HG03439 (cell line): ENCODE results near the gene INPP4B.
"Not testable (repeated sequence)": the region's sequence is repeated elsewhere in the genome, so short reads cannot be mapped to it uniquely, and the experiment has no call there.

Source experiments
- ATAC-seq: cut with Tn5 transposase; IDR thresholded peaks from one replicate; pipeline ENCODE4 v1.9.1; 2021; ENCODE audit warnings: mild to moderate bottlenecking, moderate library complexity; ENCODE audit not compliant: unreplicated experiment

INPP4B gene

DNA sequence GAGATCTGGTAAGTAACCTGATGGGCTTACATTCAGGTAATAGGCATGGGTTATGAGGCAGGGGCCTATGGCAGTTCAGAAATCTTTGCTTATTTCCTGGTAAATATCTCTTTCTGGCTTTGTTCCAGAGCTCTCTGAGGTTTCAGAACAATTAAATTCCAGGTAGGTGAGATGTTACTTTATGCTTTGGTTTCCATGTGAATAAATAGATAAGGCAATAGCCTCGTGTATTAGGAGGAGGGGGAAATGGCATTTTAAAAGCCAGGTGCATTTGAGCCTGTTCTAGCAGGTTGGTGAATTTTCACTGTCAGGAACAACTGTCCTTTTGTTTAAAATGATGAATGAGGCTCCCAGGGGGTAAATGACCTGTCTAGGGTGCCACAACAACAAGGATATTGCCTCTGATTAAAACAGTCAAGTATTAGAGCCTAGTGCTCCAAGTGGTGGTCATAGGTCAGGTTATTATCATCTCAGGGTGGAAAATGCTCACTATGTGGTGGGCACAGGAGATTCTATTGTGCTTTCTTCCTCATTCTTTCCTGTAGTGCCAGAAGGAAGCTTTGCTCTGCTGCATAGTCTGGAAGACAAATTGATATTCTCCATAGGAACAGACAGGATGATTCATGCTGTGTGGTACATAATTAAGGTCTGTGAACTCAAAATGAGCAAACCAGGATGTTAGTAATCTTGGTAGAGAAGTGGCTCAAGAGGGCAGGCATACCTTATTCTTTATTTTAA lies 296.2 kb downstream of the INPP4B start:
- no peak for ATAC-seq

DNA sequence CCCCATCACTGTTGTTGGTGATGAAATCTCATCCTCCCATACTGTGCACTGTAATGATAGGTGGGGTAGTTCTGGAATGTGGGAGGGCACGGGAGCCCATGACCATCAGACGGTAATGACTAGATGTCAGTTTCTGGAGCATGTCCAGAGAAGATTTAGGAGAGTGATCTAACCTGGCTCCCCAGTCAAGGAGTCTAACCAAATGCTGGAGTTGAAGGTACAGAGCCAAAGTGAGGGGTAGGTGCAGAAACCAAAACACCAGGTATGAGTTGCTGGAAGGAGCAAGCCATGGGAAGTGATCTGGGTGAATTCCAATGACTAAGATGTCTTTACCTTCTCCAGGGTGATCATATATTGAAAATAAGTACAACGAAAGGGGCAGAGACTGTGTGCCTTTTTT lies 296.9 kb downstream of the INPP4B start:
- ATAC-seq: no peak

DNA sequence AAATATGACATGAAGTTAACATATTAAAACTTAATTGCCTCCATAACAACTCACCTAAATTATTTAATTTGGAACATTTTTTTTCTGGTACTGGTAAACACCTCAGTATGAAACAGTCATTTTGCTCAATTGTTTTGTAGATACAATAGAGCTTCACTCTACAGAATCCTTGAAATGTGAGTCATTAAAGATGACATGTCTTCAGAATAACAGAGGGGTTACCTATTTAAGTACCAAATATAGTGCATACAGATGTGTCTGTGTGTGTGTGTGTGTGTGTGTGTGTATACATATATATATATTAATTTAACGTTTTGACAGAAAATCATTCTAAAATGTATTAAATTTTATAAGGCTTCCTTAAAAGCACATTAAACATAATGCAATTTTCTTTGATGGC lies 297.6 kb downstream of the INPP4B start:
- ATAC-seq: no peak

DNA sequence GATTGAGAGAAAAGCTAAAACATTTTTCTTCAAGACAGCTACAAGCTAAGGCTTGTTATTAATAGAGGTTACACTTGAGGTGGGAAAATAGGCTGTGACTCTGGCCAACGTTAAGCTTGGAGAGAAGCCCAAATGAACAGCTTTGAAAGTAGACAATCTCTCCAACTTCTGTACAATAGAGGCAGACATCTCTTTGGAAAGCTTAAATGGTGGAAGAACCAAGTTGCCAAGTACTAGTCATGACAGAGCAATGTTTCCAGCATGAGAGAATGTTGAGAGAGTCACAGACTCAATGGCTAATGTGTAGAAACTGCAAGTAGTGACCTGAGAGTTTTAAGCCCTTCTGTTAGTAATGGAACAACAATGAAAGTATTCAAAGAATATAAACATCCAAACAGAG lies 298.1 kb downstream of the INPP4B start:
- ATAC-seq: no peak

DNA sequence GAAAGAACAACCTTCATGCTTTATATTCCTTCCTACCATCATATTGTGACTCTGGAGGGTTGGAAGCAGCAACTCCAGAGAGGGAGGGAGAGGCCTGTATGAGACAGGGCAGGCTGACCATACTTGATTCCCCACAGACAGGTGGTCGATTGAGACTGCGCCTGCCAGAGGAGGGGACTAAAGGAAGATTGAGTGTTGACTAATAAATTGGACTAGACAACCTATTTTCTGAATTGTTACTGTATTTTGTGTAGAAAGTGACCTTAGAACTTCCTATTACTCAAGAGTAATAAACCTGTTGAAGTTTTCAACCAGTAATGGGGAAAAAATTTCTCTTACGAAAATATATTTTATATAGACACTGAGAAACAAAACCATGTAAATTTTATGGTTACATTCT lies 301.5 kb downstream of the INPP4B start:
- ATAC-seq: no peak

DNA sequence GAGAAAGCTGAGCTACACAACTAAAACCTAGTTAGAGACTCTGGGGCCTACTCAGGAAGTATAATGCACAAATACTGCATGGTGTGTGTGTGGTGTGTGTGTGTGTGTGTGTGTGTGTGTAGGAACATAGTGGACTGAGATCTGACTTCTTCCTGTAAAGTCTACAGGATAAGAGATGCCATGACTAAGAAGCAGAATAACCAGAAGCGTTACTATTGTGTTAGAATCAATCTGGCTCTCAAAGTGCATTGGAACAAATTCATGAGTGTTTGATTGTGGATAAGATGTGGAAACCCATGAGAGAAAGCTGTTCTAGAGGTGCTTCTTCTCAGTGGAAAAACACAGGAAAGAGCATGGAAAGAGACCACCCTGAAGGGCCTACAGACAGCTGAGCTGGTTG lies 302.1 kb downstream of the INPP4B start:
- ATAC-seq: no peak

DNA sequence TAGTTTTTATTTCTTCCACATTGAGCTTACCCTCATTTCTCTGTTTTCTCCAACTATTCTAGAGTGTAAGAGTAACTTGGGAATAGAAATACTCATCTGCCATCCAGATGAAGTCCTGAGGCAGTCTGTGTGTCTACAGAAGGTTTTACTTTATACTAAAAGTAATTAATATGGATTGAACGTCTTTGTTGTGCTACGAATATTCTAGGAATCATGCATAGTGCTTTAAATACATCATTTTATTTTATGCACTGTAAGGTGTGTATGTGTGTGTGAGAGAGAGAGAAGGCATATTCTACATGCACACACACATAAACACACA lies 305.7 kb downstream of the INPP4B start:
- no peak for ATAC-seq

DNA sequence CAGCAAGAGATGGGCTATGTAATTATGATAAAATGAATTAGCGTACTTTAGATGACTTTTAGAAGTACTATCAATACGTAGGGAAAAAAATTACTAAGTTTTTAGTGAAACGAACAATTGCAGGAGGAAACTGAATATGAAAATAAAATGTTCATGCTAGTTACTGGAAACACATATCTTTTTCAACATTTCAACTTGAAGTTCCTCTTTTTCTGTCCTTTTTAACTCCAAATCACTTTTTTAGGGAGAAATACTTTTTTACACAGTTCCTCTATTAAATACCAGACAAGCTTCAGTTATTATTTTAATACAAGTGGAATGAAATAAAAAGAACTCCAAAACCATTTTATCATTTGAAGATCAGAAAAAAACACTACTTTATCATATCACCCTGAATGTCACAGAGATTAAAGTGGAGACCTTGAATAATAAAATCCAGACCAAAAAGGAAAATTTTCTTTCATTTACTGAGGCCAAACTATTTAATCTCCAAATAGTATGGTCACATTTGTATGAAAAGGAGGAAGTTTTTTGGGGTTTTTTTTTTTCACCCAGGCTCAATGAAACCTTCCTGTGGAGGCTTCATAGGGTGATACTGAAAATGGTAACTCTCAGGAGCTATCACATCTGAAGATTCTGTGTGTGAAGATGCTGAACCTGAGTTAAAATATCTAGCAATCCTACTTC lies 306.2 kb downstream of the INPP4B start:
- no peak for ATAC-seq

DNA sequence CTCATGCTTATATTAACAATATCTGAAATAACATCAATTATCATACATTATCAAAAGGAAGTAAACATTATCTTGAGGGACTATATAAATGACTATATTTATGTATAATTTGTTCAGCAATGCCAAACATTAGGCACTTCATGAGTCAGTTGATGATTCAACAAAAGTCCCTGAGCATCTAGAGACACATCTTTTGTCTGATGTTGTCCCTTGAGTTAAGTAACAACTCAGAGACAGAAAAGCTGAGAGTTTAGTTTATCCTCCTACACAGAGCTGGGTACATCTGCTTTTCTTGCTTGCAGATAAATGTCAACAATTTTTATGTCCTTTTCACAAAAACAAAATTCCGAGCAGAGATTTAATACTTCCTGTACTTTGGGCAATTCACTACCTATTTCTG lies 311.1 kb downstream of the INPP4B start:
- ATAC-seq: no peak

DNA sequence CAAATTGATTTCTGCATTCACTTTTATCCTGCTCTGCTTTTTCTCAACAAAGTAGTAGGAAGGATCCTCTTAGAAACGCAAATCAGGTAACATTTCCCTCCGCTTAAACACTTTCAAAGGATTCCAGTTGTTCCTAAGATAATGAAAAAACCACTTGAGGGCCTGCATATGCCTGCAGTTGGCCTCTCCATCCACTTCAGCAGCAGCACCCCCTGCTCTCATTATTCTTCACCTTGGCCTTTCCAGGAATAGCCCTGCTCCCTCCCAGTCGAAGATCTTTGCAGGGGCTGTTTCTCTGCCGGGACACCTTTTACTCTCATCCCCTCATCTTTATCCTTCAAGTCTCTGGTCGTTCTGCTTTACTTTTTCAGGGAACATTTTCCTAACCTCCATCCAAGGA lies 314.0 kb downstream of the INPP4B start:
- no peak for ATAC-seq

DNA sequence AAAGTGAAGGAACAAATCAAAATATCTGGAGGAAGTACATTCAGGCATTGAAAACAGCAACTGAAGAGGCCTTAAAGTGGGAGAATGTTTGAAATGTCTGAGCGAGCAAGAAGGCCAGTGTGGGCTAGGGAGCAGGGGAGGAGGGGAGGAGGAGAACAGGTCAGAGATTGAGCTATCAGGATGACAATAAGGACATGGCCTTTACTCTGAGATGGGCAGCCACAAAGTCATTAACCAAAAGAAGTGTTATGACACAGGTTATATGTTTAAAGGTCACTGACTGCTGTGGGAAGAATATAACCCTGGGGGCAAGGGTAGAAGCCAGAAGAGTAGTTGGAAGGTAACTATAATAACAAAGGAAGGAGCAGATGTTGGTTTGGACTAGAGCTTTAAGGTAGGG lies 315.4 kb downstream of the INPP4B start:
- no peak for ATAC-seq

DNA sequence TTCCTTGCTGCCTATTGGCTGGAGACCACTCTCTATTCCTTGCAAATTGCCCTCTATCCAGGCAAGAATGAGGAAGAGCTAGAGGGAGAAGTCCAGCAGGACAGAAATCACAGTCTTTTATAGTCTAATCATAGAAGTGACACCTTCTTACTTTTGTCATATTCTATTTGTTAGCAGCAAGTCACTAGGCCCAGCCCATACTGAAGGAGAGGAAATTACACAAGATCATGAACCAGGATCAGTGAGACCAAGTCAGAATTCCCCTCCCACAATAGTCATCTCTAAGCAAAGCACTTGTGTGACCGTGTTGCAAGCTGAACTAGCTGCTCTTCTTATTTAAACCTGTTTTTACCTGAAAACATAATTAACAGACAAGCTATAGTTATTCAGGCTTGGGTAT lies 317.7 kb downstream of the INPP4B start:
- no peak for ATAC-seq

DNA sequence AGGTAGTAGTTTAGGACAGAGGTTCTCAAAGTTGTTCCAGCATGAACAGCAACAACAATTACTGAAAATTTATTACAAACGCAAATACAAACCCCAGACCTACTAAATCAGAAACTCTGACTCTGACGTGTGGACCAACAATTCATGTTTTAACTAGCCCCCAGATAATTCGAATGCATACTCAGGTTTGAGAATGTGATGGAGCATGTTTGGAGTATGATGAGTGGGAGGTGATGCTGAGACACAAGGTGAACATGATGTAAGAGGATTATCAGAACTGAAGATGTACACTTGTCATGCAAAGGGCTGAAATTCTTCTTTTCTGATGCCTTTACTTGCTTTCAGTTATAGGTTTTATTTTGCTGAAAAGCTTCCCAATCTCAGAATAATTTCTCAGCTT lies 323.0 kb downstream of the INPP4B start:
- ATAC-seq: no peak

DNA sequence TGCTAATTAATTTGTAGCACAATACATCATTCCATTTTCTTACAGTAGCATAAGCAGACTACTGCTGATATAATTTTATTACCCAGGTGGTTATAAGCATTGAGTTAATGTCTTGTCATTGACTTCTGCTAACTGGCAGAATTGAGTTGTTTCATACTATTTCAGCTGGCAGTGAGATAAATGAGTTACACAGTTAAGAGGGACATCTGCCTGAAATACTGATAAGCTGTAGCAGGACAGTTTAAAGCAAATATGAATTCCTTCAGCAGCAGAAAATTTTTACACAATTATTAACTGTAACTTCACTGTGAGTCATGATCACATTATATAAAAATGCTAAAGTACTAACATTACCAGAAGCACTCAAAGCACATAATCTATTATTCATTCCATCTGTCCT lies 326.8 kb downstream of the INPP4B start:
- no peak for ATAC-seq

DNA sequence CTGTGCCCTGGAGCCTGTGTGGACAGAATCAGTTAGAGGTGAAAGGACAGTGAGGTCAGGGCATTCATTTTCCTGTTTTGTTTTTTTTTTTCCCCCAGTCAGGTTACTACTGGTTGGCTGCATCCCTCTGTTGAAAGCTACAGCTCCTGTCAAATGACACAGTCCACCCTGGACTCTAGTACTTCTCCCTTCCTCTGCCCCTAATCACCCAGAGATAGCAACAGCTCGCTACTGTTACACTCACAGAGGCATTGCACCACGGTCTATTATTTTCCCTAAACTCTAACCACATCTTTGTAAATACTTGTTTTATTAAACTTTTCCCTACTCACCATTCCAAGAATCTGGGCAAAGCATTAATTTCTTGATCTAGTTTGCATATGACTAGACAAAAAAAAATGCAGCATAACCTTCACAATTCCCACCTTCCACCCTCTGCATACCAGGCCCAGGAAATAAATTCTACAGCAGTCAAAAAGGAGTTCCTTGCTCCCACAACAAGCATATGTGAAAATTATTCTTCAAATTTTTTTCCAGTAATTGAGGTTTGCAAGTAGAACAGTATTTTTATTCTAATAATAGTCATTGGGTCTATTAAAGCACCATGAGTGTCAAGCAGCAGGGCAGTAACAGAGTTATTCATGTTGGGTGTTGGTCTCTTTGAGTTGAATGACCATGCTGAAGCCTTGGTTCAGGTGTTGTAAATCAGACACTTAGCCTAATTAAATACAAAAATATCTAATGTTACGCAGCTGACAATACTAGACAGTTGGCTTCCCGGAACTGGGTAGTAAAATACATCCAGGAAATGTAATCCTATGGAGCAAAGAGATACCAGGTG lies 329.2 kb downstream of the INPP4B start:
- no peak for ATAC-seq

DNA sequence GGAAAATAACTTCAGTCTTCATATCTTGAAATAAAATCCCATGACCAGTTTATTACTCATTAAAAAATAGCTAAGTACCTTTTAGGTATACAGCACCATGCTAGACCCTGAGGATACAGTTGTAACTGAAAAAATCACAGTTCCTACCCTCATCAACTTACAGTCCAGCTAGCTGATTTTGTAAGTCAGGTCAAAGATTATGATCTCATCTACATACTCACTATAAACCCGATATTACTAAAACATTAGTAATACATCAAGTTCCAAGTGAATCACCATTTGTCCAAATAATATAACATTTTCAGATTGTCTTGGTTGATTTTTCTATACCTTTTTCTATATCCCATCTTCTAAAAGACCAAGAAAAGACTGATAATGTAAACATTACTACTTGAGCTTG lies 333.9 kb downstream of the INPP4B start:
- no peak for ATAC-seq

DNA sequence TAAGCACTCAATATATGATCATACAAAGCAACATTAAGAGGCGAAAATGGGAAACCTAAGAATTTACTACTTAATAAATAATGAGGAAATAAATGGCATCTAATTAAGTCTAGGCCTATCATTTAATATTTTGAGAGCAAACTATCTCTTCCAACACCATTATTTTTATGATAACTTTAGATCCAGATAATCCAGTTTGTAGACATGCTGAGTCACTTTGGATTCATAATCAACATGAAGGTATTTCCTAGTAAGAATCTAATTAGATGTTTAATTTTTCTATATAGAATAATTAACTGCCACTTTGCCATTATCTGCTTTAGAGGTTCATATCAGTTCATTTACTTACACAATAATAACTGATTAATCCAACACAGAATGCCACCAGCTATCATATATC lies 336.2 kb downstream of the INPP4B start:
- ATAC-seq: no peak

DNA sequence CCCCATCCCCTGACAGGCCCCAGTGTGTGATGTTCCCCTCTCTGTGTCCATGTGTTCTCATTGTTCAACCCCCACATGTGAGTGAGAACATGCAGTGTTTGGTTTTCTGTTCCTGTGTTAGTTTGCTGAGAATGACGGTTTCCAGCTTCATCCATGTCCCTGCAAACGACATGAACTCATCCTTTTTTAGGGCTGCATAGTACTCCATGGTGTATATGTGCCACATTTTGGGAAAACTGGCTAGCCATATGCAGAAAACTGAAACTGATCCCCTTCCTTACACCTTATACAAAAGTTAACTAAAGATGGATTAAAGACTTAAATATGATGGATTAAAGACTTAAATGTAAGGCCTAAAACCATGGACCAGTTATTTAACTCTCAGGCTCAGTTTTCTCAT lies 336.7 kb downstream of the INPP4B start:
- not testable (repeated sequence) for ATAC-seq

DNA sequence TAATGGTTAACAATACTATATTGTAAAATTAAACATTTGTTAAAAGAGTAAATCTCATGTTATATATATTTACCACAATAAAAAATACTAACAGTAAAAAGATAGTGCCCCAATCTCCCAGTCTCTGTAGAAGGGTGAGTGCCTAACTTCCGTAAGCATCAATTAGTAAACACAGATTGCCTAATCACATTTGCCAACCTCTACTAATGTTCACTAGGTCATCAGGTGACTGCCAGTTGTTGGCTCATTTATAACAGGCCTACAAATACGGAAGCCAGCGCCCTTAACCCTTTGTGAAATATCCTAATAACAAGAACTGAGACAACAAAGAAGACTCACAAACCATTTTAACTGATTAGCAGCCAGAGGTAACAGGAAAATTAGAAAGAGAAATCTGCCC lies 345.1 kb downstream of the INPP4B start:
- ATAC-seq: no peak

DNA sequence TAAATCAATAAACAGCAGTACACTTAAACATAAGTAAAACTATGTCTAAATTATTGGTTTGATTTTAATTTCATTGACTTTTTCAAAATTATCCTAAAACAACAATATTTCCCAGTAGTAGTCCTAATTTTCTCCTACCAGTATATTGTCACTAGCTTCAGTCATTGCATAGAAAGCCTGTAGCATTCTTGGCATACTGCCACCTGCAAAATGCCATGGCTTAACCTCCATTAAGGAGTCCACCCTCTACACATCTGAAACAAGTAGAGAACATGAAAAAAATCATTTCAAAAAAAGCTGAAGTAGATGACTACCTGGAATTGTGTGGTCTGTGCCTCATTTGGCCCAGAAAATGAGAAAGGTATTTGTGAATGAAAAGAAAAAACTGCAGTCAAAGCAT lies 348.5 kb downstream of the INPP4B start:
- no peak for ATAC-seq

DNA sequence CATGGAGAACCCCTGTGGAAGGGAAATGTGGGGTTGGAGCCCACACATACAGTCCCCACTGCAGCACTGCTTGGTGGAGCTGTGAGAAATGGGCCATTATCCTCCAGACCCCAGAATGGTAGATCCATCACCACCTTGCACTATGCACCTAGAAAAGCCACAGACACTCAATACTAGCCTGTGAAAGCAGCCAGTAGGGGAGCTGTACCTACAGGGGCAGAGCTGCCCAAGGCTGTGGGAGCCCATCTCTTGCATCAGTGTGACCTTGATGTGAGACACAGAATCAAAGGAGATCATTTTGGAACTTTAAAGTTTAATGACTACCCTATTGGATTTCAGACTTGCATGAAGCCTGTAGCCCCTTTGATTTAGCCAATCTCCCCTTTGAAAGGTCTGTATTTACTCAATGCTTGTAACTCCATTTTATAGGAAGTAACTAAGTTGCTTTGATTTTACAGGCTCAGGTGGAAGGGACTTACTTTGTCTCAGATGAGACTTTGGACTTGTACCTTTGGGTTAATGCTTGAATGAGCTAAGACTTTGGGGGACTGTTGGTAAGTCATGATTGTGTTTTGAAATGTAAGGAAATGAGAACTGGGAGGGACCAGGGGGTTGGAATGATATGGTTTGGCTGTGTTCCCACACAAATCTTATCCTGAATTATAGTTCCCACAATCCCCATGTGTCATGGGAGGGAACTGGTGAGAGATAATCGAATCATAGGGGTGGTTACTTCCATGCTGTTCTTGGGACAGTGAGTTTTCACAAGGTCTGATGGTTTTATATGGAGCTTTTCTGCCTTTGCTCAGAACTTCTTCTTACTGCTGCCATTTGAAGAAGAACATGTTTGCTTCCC lies 352.6 kb downstream of the INPP4B start:
- ATAC-seq: no peak
